Neuronal stem cell (in vitro differentiated cells): Measurements from ENCODE around the gene BCAN.

Experiments
- DNase-seq: peaks from one replicate; pipeline ENCODE4 v3.0.0-alpha.2; 2013; ENCODE audit warnings: low spot score
- H2AFZ ChIP-seq: one replicate; pipeline ENCODE4 v1.6.1; 2013; ENCODE audit warnings: mild to moderate bottlenecking, low read length, inconsistent platforms
- H2AK5ac ChIP-seq: 2 replicates; pipeline ENCODE4 v1.6.1; 2013; ENCODE audit warnings: low read depth, mild to moderate bottlenecking, inconsistent platforms, low read length, moderate library complexity, mixed read lengths
- H2BK120ac ChIP-seq: 2 replicates; pipeline ENCODE4 v1.6.1; 2013; ENCODE audit warnings: low read depth, mild to moderate bottlenecking, inconsistent platforms, low read length, moderate library complexity, mixed read lengths
- H2BK12ac ChIP-seq: one replicate; pipeline ENCODE4 v1.6.1; 2013; ENCODE audit warnings: low read length, inconsistent platforms
- H2BK15ac ChIP-seq: 2 replicates; pipeline ENCODE4 v1.6.1; 2013; ENCODE audit warnings: mild to moderate bottlenecking, low read length, inconsistent platforms, mixed read lengths
- H2BK5ac ChIP-seq: one replicate; pipeline ENCODE4 v1.6.1; 2013; ENCODE audit warnings: inconsistent platforms, mild to moderate bottlenecking, low read length, moderate library complexity
- H3K14ac ChIP-seq: one replicate; pipeline ENCODE4 v1.6.1; 2013; ENCODE audit warnings: low read length, inconsistent platforms
- H3K18ac ChIP-seq: 2 replicates; pipeline ENCODE4 v1.6.1; 2013; ENCODE audit warnings: low read length, inconsistent platforms
- H3K23ac ChIP-seq: 2 replicates; pipeline ENCODE4 v1.6.1; 2013; ENCODE audit warnings: low read depth, mild to moderate bottlenecking, mixed read lengths, low read length, inconsistent platforms; ENCODE audit not compliant: poor library complexity
- H3K27ac ChIP-seq: replicated peaks from 3 replicates; pipeline ENCODE4 v1.5.1; 2013; ENCODE audit warnings: low read length, inconsistent platforms
- H3K27me3 ChIP-seq, 3 experiments: 2 replicates each; pipeline ENCODE4 v1.6.1; 2013; ENCODE audit warnings: low read length in 3 of 3, mild to moderate bottlenecking in 2 of 3, inconsistent platforms in 1 of 3, low read depth in 1 of 3, mixed read lengths in 1 of 3, moderate library complexity in 1 of 3; ENCODE audit not compliant: control insufficient read depth in 3 of 3, insufficient read depth in 3 of 3
- H3K36me3 ChIP-seq, 2 donors: replicated peaks in 1 of 2; 2 replicates each; pipeline ENCODE4 v1.6.1; 2013; ENCODE audit warnings: low read length in 2 of 2; ENCODE audit not compliant: control insufficient read depth in 2 of 2, insufficient read depth in 2 of 2
- H3K4ac ChIP-seq: 2 replicates; pipeline ENCODE4 v1.6.1; 2013; ENCODE audit warnings: inconsistent platforms, mild to moderate bottlenecking, low read length, moderate library complexity
- H3K4me1 ChIP-seq, 2 donors: 1 replicate in 1 of 2; 2 replicates in 1 of 2; pipeline ENCODE4 v1.6.1; 2013; ENCODE audit warnings: low read length in 2 of 2, low read depth in 1 of 2; ENCODE audit not compliant: control insufficient read depth in 2 of 2, insufficient read depth in 1 of 2
- H3K4me2 ChIP-seq: one replicate; pipeline ENCODE4 v1.6.1; 2013; ENCODE audit warnings: mild to moderate bottlenecking, low read length, inconsistent platforms; ENCODE audit not compliant: insufficient read depth, poor library complexity, severe bottlenecking
- H3K4me3 ChIP-seq, 2 donors: 2 replicates each; pipeline ENCODE4 v1.5.1; 2013; ENCODE audit warnings: low read length in 2 of 2, mild to moderate bottlenecking in 2 of 2, inconsistent platforms in 1 of 2, moderate library complexity in 1 of 2
- H3K79me1 ChIP-seq: one replicate; pipeline ENCODE4 v1.6.1; 2013; ENCODE audit warnings: low read depth, mild to moderate bottlenecking, inconsistent platforms, low read length, moderate library complexity
- H3K9ac ChIP-seq: one replicate; pipeline ENCODE4 v1.6.1; 2013; ENCODE audit warnings: mild to moderate bottlenecking, low read depth, low read length, inconsistent platforms; ENCODE audit not compliant: poor library complexity
- H3K9me3 ChIP-seq, 2 donors: replicated peaks in 1 of 2; 2 replicates each; pipeline versions ENCODE3 to v1.6.1; 2013; ENCODE audit warnings: low read length in 2 of 2, mild to moderate bottlenecking in 2 of 2, inconsistent platforms in 1 of 2, low read depth in 1 of 2, mixed read lengths in 1 of 2, moderate library complexity in 1 of 2; ENCODE audit not compliant: control insufficient read depth in 2 of 2, insufficient read depth in 1 of 2
- H4K8ac ChIP-seq: one replicate; pipeline ENCODE4 v1.6.1; 2013; ENCODE audit warnings: low read depth, mild to moderate bottlenecking, inconsistent platforms, low read length, moderate library complexity
- H4K91ac ChIP-seq: one replicate; pipeline ENCODE4 v1.6.1; 2013; ENCODE audit warnings: low read length, low read depth, mild to moderate bottlenecking, inconsistent platforms; ENCODE audit not compliant: poor library complexity
- WGBS, 2 donors: extraction: QIAGEN DNeasy Blood & Tissue Kit; methylation state at CpG; one replicate each; pipeline ENCODE4 v1.1.7; 2013; ENCODE audit warnings: missing lambda C conversion rate in 2 of 2, mixed read lengths in 1 of 2; ENCODE audit not compliant: insufficient read length in 2 of 2, insufficient replicate concordance in 1 of 2; ENCODE audit errors: extremely low coverage in 2 of 2; 5-methylcytosine and 5-hydroxymethylcytosine counted together

BCAN gene

DNA sequence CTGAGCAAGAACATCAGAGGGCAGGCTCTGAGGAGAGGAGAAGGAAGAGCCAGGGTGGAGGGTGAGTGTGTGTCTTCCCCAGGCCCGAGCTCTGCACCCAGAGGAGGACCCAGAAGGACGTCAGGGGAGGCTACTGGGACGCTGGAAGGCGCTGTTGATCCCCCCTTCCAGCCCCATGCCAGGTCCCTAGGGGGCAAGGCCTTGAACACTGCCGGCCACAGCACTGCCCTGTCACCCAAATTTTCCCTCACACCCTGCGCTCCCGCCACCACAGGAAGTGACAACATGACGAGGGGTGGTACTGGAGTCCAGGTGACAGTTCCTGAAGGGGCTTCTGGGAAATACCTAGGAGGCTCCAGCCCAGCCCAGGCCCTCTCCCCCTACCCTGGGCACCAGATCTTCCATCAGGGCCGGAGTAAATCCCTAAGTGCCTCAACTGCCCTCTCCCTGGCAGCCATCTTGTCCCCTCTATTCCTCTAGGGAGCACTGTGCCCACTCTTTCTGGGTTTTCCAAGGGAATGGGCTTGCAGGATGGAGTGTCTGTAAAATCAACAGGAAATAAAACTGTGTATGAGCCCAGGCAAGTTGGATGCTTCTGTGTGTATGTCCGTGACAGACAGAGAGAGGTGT, 17.1 kb downstream of the BCAN start:
- Histone ChIP-seq H2BK12ac (peak overlapping the region; percentile 82), H4K8ac (no peak overlapping the region), H3K27ac (no peak overlapping the region), H2AK5ac (peak overlapping the region; percentile 93), H3K27me3 (peaks cover 5 to 40% (median 23%) of the 10 kb centered on the region in 3 experiments), H3K18ac (no peak overlapping the region), H3K23ac (no peak overlapping the region), H3K4me2 (no peak overlapping the region), H3K4me3 (no peak overlapping the region), H3K9me3 (no peaks in the 10 kb centered on the region), H3K4ac (no peak overlapping the region), H3K36me3 (peaks cover 0 to 7% of the 10 kb centered on the region in 2 donors), H3K14ac (no peak overlapping the region), H2BK15ac (peak overlapping the region; percentile 84), H4K91ac (no peak overlapping the region), H2AFZ (no peak overlapping the region), H3K79me1 (peaks cover 4% of the 10 kb centered on the region), H2BK120ac (no peak overlapping the region), H3K9ac (no peak overlapping the region), H2BK5ac (peak overlapping the region; percentile 16), H3K4me1 (peaks cover 50 to 57% of the 10 kb centered on the region in 2 donors)
- WGBS, 2 donors, result no CpG with 5 or more reads among the region's 10 CpGs
- no peak for DNase-seq

DNA sequence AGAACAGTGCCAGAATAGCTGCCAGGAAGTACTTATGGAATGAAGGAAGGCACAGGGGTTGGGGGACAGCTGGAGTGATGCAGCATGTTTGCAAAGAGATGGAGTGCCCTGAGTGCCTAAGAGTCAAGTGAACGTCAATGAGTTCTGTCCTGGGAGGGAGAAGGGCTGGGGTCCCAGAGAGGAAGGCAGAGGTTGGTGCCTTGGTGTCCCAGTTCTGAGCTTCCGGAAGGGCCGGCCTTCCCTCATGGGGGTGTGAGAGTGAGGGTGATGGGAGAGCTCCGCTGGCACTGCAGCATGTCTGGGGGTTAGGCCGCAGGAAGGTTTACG, 17.7 kb downstream of the BCAN start:
- no peak overlapping the region for H3K27ac ChIP-seq
- peak overlapping the region; percentile 82 for H3K9ac ChIP-seq
- DNase-seq, result no peak
- H2BK120ac ChIP-seq, result no peak overlapping the region
- H2BK12ac ChIP-seq, result peak overlapping the region; percentile 76
- no peak overlapping the region for H4K8ac ChIP-seq
- peaks cover 55 to 63% of the 10 kb centered on the region in 2 donors for H3K4me1 ChIP-seq
- H2AFZ ChIP-seq, result no peak overlapping the region
- peak overlapping the region; percentile 97 for H2AK5ac ChIP-seq
- no peak overlapping the region for H3K4me3 ChIP-seq
- peak overlapping the region; percentile 75 for H3K14ac ChIP-seq
- H3K36me3 ChIP-seq, result peaks cover 0 to 2% of the 10 kb centered on the region in 2 donors
- peak overlapping the region; percentile 76 for H3K23ac ChIP-seq
- peak overlapping the region; percentile 24 for H3K18ac ChIP-seq
- peaks cover 4% of the 10 kb centered on the region for H3K79me1 ChIP-seq
- no peak overlapping the region for H3K4me2 ChIP-seq
- H3K4ac ChIP-seq, result no peak overlapping the region
- H4K91ac ChIP-seq, result no peak overlapping the region
- no CpG with 5 or more reads among the region's 6 CpGs for WGBS, 2 donors
- H2BK15ac ChIP-seq, result peak overlapping the region; percentile 93
- no peaks in the 10 kb centered on the region for H3K9me3 ChIP-seq
- H2BK5ac ChIP-seq, result no peak overlapping the region
- peaks cover 5 to 39% (median 21%) of the 10 kb centered on the region in 3 experiments for H3K27me3 ChIP-seq

- H2AFZ ChIP-seq, result no peak overlapping the region
- WGBS, 2 donors, result no CpG with 5 or more reads among the region's 38 CpGs
- H2BK120ac ChIP-seq, result peak overlapping the region; percentile 95
- H4K91ac ChIP-seq, result peak overlapping the region; percentile 81
- H2BK15ac ChIP-seq, result peak overlapping the region; percentile 93
- peak; percentile 97 for DNase-seq
- H3K27ac ChIP-seq, result peak overlapping the region; percentile 70
- no peak overlapping the region for H2BK5ac ChIP-seq
- peak overlapping the region; percentile 68 for H4K8ac ChIP-seq
- H3K4me2 ChIP-seq, result no peak overlapping the region
- peak overlapping the region; percentile 16 to 50 for H3K4me3 ChIP-seq
- H2BK12ac ChIP-seq, result peak overlapping the region; percentile 76
- H3K9ac ChIP-seq, result peak overlapping the region; percentile 82
- H3K4me1 ChIP-seq, result peaks cover 58 to 67% of the 10 kb centered on the region in 2 donors
- H3K23ac ChIP-seq, result peak overlapping the region; percentile 76
- peaks cover 4% of the 10 kb centered on the region for H3K79me1 ChIP-seq
- H3K14ac ChIP-seq, result peak overlapping the region; percentile 75
- peak overlapping the region; percentile 84 for H3K18ac ChIP-seq
- H3K27me3 ChIP-seq, result peaks cover 5 to 35% (median 16%) of the 10 kb centered on the region in 3 experiments
- peak overlapping the region; percentile 76 for H3K4ac ChIP-seq
- peak overlapping the region; percentile 97 for H2AK5ac ChIP-seq
- peaks cover 0 to under 1% of the 10 kb centered on the region in 2 donors for H3K36me3 ChIP-seq
- no peaks in the 10 kb centered on the region for H3K9me3 ChIP-seq
These were observed 18.3 kb downstream of the BCAN start for GRCh38 chr1:156659988-156660751.

DNA sequence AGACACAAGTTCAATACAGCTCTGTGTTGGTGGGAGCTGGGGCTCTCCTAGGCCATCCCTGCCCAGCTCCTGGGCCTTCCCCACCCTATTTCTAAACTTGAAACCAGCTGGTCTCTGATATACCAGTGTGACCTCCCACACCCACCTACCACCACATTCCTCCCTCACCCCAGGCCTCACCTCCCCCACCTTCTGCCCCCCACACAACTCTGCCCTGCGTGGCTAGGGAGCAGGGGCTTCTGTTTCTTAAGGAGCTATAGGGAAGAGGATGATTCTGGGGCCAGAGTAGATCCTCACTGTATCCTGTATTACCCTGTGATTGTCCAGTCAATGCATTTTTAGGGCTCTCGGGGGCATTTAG, 18.8 kb downstream of the BCAN start:
- peak overlapping the region; percentile 4 for H2BK15ac ChIP-seq
- H3K14ac ChIP-seq, result no peak overlapping the region
- no peak overlapping the region for H3K4me2 ChIP-seq
- no peak overlapping the region for H2AFZ ChIP-seq
- H3K27me3 ChIP-seq, result peaks cover 5 to 29% (median 10%) of the 10 kb centered on the region in 3 experiments
- no peak overlapping the region for H2BK12ac ChIP-seq
- no peak for DNase-seq
- H3K18ac ChIP-seq, result peak overlapping the region; percentile 84
- WGBS, 2 donors, result no CpG with 5 or more reads among the region's 2 CpGs
- no peak overlapping the region for H4K91ac ChIP-seq
- peaks cover 63 to 73% of the 10 kb centered on the region in 2 donors for H3K4me1 ChIP-seq
- H3K9ac ChIP-seq, result peak overlapping the region; percentile 71
- no peak overlapping the region for H3K23ac ChIP-seq
- peak overlapping the region; percentile 95 for H2BK120ac ChIP-seq
- peaks cover 4% of the 10 kb centered on the region for H3K79me1 ChIP-seq
- no peak overlapping the region for H3K4ac ChIP-seq
- H3K36me3 ChIP-seq, result no peaks in the 10 kb centered on the region
- H3K27ac ChIP-seq, result peak overlapping the region; percentile 70
- peak overlapping the region in 1 of 2 donors; percentile 50 for H3K4me3 ChIP-seq
- H2BK5ac ChIP-seq, result no peak overlapping the region
- peak overlapping the region; percentile 5 for H2AK5ac ChIP-seq
- no peaks in the 10 kb centered on the region for H3K9me3 ChIP-seq
- no peak overlapping the region for H4K8ac ChIP-seq
